H1 (cell line): ENCODE results near the gene MEGF11. TPM values are rescaled to one million over a fixed set of nuclear protein-coding genes. Genes with fewer than 3 reads are reported as not detected.

Experiments
- CTCF ChIA-PET: fragments of 300-600 bp; sonication (Branson Sonifier 250); formaldehyde crosslinking; loops from one replicate; lab custom pipeline; 2021; ENCODE audit not compliant: partially characterized antibody; lab: Charles Lee
- POLR2A ChIA-PET: fragments of 300-600 bp; sonication (Branson Sonifier 250); formaldehyde crosslinking; loops from one replicate; lab custom pipeline; 2021; ENCODE audit warnings: inconsistent platforms; ENCODE audit not compliant: partially characterized antibody; lab: Charles Lee
- DNase-seq, 2 experiments: peaks; one replicate each; pipeline versions ENCODE4 v3.0.0 to v3.0.0-alpha.2; 2010 to 2022; ENCODE audit warnings: low spot score in 2 of 2, low read depth in 1 of 2, mixed read lengths in 1 of 2
- FAIRE-seq: peaks from 2 replicates; lab custom pipeline; 2011; peaks lifted over from hg19 to GRCh38; lab: Jason Lieb, UNC
- H2AFZ ChIP-seq: 2 replicates; pipeline ENCODE4 v1.8.1; 2012; ENCODE audit warnings: low read length, inconsistent platforms
- H2AK5ac ChIP-seq: 2 replicates; pipeline ENCODE4 v1.6.1; 2013; ENCODE audit warnings: low read depth, low read length
- H2BK120ac ChIP-seq: replicated peaks from 2 replicates; pipeline ENCODE3; 2013; ENCODE audit warnings: low read depth, low read length, inconsistent platforms
- H2BK12ac ChIP-seq: 2 replicates; pipeline ENCODE4 v1.6.1; 2013; ENCODE audit warnings: low read depth, low read length
- H2BK15ac ChIP-seq: 2 replicates; pipeline ENCODE4 v1.6.1; 2013; ENCODE audit warnings: low read length
- H2BK20ac ChIP-seq: 2 replicates; pipeline ENCODE4 v1.6.1; 2013; ENCODE audit warnings: low read length
- H2BK5ac ChIP-seq: 2 replicates; pipeline ENCODE4 v1.6.1; 2013; ENCODE audit warnings: low read depth, low read length
- H3K14ac ChIP-seq: 2 replicates; pipeline ENCODE4 v1.6.1; 2013; ENCODE audit warnings: inconsistent platforms; ENCODE audit not compliant: insufficient read length
- H3K18ac ChIP-seq: 2 replicates; pipeline ENCODE4 v1.6.1; 2013; ENCODE audit warnings: low read length; ENCODE audit errors: extremely low read depth
- H3K23ac ChIP-seq: 2 replicates; pipeline ENCODE4 v1.6.1; 2013; ENCODE audit warnings: inconsistent platforms; ENCODE audit not compliant: insufficient read length
- H3K23me2 ChIP-seq: 2 replicates; pipeline ENCODE4 v1.6.1; 2013; ENCODE audit warnings: low read depth, low read length
- H3K27ac ChIP-seq: 2 replicates; pipeline ENCODE4 v1.6.1; 2011; ENCODE audit warnings: low read depth, low read length, inconsistent platforms
- H3K27me3 ChIP-seq, 4 experiments: replicated peaks in 1 of 4; 1 replicate in 1 of 4; 2 replicates in 3 of 4; pipeline versions ENCODE4 v1.6.1 to v1.8.1; 2011 to 2013; ENCODE audit warnings: low read length in 3 of 4, mild to moderate bottlenecking in 3 of 4, inconsistent platforms in 2 of 4, mixed read lengths in 2 of 4, moderate library complexity in 1 of 4; ENCODE audit not compliant: control insufficient read depth in 3 of 4, insufficient read depth in 3 of 4; ENCODE audit errors: extremely low read depth in 1 of 4
- H3K36me3 ChIP-seq, 4 experiments: 2 replicates each; pipeline versions ENCODE4 v1.6.1 to v1.8.1; 2011 to 2013; ENCODE audit warnings: mild to moderate bottlenecking in 4 of 4, low read length in 3 of 4, moderate library complexity in 2 of 4, control low read depth in 1 of 4, inconsistent platforms in 1 of 4; ENCODE audit not compliant: insufficient read depth in 4 of 4, control insufficient read depth in 2 of 4
- H3K4ac ChIP-seq: replicated peaks from 2 replicates; pipeline ENCODE3; 2013; ENCODE audit warnings: low read length, low read depth, mixed read lengths, inconsistent platforms; ENCODE audit not compliant: insufficient read length
- H3K4me1 ChIP-seq, 4 experiments: replicated peaks in 1 of 4; 1 replicate in 1 of 4; 2 replicates in 3 of 4; pipeline versions ENCODE4 v1.6.1 to v1.8.1; 2011 to 2013; ENCODE audit warnings: low read length in 3 of 4, inconsistent platforms in 2 of 4, mixed read lengths in 1 of 4; ENCODE audit not compliant: insufficient read depth in 4 of 4, control insufficient read depth in 3 of 4
- H3K4me2 ChIP-seq, 2 experiments: 2 replicates each; pipeline versions ENCODE4 v1.6.1 to v1.8.1; 2011 to 2013; ENCODE audit warnings: low read depth in 2 of 2, low read length in 2 of 2, control low read depth in 1 of 2, inconsistent platforms in 1 of 2, mild to moderate bottlenecking in 1 of 2; ENCODE audit not compliant: insufficient read depth in 1 of 2
- H3K4me3 ChIP-seq, 4 experiments: fragments of 200-600, 300-600 bp in 1 of 4; sonication (generic), shearing (Covaris generic), sonication (Bioruptor Twin) in 1 of 4; 2 replicates each; pipeline versions ENCODE4 v1.5.1 to v1.8.1; 2011 to 2016; ENCODE audit warnings: low read length in 4 of 4, low read depth in 3 of 4, control low read depth in 2 of 4, inconsistent platforms in 2 of 4, mild to moderate bottlenecking in 2 of 4, mixed read lengths in 1 of 4, moderate library complexity in 1 of 4; ENCODE audit not compliant: insufficient read depth in 2 of 4; ENCODE audit errors: extremely low read depth in 1 of 4
- H3K56ac ChIP-seq: replicated peaks from 2 replicates; pipeline ENCODE3; 2013; ENCODE audit warnings: low read depth, mild to moderate bottlenecking, mixed read lengths, low read length, inconsistent platforms; ENCODE audit not compliant: insufficient read length
- H3K79me1 ChIP-seq: 2 replicates; pipeline ENCODE4 v1.6.1; 2013; ENCODE audit warnings: low read depth, low read length, control low read depth
- H3K79me2 ChIP-seq, 2 experiments: 2 replicates each; pipeline versions ENCODE4 v1.6.1 to v1.8.1; 2012 to 2013; ENCODE audit warnings: low read length in 2 of 2, mild to moderate bottlenecking in 2 of 2, inconsistent platforms in 1 of 2; ENCODE audit not compliant: insufficient read depth in 2 of 2, control insufficient read depth in 1 of 2
- H3K9ac ChIP-seq, 4 experiments: replicated peaks in 1 of 4; 1 replicate in 1 of 4; 2 replicates in 3 of 4; pipeline versions ENCODE4 v1.6.1 to v1.8.1; 2011 to 2013; ENCODE audit warnings: low read depth in 3 of 4, low read length in 3 of 4, control low read depth in 2 of 4, mild to moderate bottlenecking in 2 of 4, moderate library complexity in 2 of 4, inconsistent platforms in 1 of 4; ENCODE audit errors: extremely low read depth in 1 of 4
- H3K9me3 ChIP-seq, 2 experiments: 2 replicates each; pipeline versions ENCODE4 v1.6.1 to v1.8.1; 2012 to 2013; ENCODE audit warnings: mild to moderate bottlenecking in 2 of 2, moderate library complexity in 2 of 2, control low read depth in 1 of 2, inconsistent platforms in 1 of 2, low read depth in 1 of 2, low read length in 1 of 2, mixed read lengths in 1 of 2; ENCODE audit not compliant: insufficient read depth in 2 of 2
- H4K20me1 ChIP-seq, 2 experiments: replicated peaks in 1 of 2; 2 replicates each; pipeline versions ENCODE3 to v1.8.1; 2011 to 2013; ENCODE audit warnings: inconsistent platforms in 2 of 2, low read length in 2 of 2, mild to moderate bottlenecking in 1 of 2; ENCODE audit not compliant: insufficient read depth in 2 of 2, control insufficient read depth in 1 of 2
- H4K5ac ChIP-seq: 2 replicates; pipeline ENCODE4 v1.6.1; 2013; ENCODE audit warnings: low read length, low read depth, mixed read lengths, inconsistent platforms; ENCODE audit not compliant: insufficient read length
- H4K8ac ChIP-seq: 2 replicates; pipeline ENCODE4 v1.8.0; 2013; ENCODE audit warnings: mild to moderate bottlenecking, moderate library complexity, low read length, inconsistent platforms; ENCODE audit not compliant: insufficient read depth; ENCODE audit errors: extremely low read depth
- H4K91ac ChIP-seq: replicated peaks from 2 replicates; pipeline ENCODE3; 2013; ENCODE audit warnings: low read length, mixed read lengths, inconsistent platforms; ENCODE audit not compliant: insufficient read length
- CEBPB ChIP-seq: IDR thresholded peaks from 2 replicates; pipeline ENCODE4 v1.6.1; 2012; ENCODE audit warnings: low read depth, low read length
- POLR2AphosphoS5 ChIP-seq: IDR thresholded peaks from 2 replicates; pipeline ENCODE4 v1.6.1; 2011; ENCODE audit warnings: low read depth, low read length
- RBBP5 ChIP-seq: IDR thresholded peaks from 2 replicates; pipeline ENCODE4 v1.7.1; 2012; ENCODE audit warnings: low read depth, mild to moderate bottlenecking, inconsistent platforms, low read length, moderate library complexity, borderline replicate concordance
- RFX5 ChIP-seq: IDR thresholded peaks from 2 replicates; pipeline ENCODE4 v1.6.1; 2011; ENCODE audit warnings: low read depth, low read length, improper control_type of control experiment, borderline replicate concordance
- SIRT6 ChIP-seq: IDR thresholded peaks from one replicate; pipeline ENCODE4 v1.7.1; 2012; ENCODE audit warnings: low read length, inconsistent platforms
- WGBS, 2 experiments: shearing (Covaris generic) in 1 of 2; methylation state at CpG; one replicate each; pipeline versions ENCODE4 v1.1.6 to v1.1.7; 2013 to 2015; ENCODE audit warnings: low lambda C conversion rate in 2 of 2, mixed read lengths in 2 of 2, inconsistent platforms in 1 of 2, low coverage in 1 of 2, missing lambda C conversion rate in 1 of 2; ENCODE audit not compliant: insufficient replicate concordance in 2 of 2, insufficient coverage in 1 of 2, insufficient read length in 1 of 2; ENCODE audit errors: extremely low coverage in 1 of 2, missing lambda C conversion rate in 1 of 2; 5-methylcytosine and 5-hydroxymethylcytosine counted together
- polyA plus RNA-seq, 7 experiments: library from polyadenylated mRNA; depleted of rRNA in 3 of 7; stranded (reverse) in 5 of 7; unstranded in 2 of 7; fragments of >200 nt in 5 of 7; fragments of 200-250 nt in 2 of 7; gene quantifications; 1 replicate in 5 of 7; 2 replicates in 1 of 7; 4 replicates in 1 of 7; pipeline versions ENCODE4 v1.2.1 to v1.2.3, GENCODE V29; 2011 to 2013; ENCODE audit warnings: missing spikeins in 2 of 7, mixed read lengths in 2 of 7
- total RNA-seq: library from RNA; stranded (reverse); fragmentation: NEBNext Ultra II Directional; extraction: Animal tissue kit (Norgen Biotek cat#: 25700); gene quantifications from 2 replicates; pipeline ENCODE4 v1.2.1, GENCODE V29; 2021

MEGF11 gene
- total and polyA plus RNA-seq, 2 of the 8 experiments (the other 6 are each of a cell fraction or from before 2014, with no cell fraction given) = 4.4 to 4.8 TPM

- Histone ChIP-seq H3K14ac (no peak overlapping the region), H3K9me3 (peaks cover 0 to 2% of the 10 kb centered on the region in 2 experiments; a peak in 2 of 4 replicates), H4K20me1 (no peaks in the 10 kb centered on the region), H3K4me1 (peaks cover 0 to 3% (median 1%) of the 10 kb centered on the region in 4 experiments; a peak in 3 of 7 replicates), H3K36me3 (no peaks in the 10 kb centered on the region), H3K79me2 (no peaks in the 10 kb centered on the region), H2BK5ac (no peak overlapping the region), H3K27me3 (no peaks in the 10 kb centered on the region), H2BK12ac (no peak overlapping the region), H2BK20ac (no peak overlapping the region), H3K23me2 (no peaks in the 10 kb centered on the region; the same call in 1 of the 2 replicates), H4K8ac (no peak overlapping the region; the same call in 1 of the 2 replicates), H4K5ac (no peak overlapping the region), H3K23ac (no peak overlapping the region), H3K27ac (no peak overlapping the region), H2BK15ac (0 out of 2 replicates have a peak overlapping the region, but pooled peaks have one; percentile 13), H4K91ac (no peak overlapping the region), H2AK5ac (no peak overlapping the region), H3K56ac (no peak overlapping the region), H3K4ac (no peak overlapping the region), H3K9ac (no peak overlapping the region), H3K4me3 (no peak overlapping the region), H2AFZ (no peak overlapping the region), H3K4me2 (no peak overlapping the region), H3K79me1 (no peaks in the 10 kb centered on the region), H2BK120ac (no peak overlapping the region), H3K18ac (no peak overlapping the region)
- ChIA-PET CTCF (interaction anchor here (1.4 kb wide), 1 partner anchor 53 kb away, joined by 3 read pairs; no protein-coding TSS in a partner anchor), POLR2A (no interaction called here)
- no peak for TF ChIP-seq CEBPB
- no peak for TF ChIP-seq SIRT6
- no peak for TF ChIP-seq POLR2AphosphoS5
- no peak for TF ChIP-seq RFX5
- TF ChIP-seq RBBP5 = no peak
- no peak for DNase-seq
- WGBS, 2 experiments = 87% methylated on average over 5 of the region's 5 CpGs; no CpG with 5 or more reads in 1 of the 2 experiments
- FAIRE-seq = no peak
Measured at GRCh38 chr15:66078929-66079275, 174.6 kb downstream of the MEGF11 start.
